ENCODE measurements around the gene PAPSS1.

DNA sequence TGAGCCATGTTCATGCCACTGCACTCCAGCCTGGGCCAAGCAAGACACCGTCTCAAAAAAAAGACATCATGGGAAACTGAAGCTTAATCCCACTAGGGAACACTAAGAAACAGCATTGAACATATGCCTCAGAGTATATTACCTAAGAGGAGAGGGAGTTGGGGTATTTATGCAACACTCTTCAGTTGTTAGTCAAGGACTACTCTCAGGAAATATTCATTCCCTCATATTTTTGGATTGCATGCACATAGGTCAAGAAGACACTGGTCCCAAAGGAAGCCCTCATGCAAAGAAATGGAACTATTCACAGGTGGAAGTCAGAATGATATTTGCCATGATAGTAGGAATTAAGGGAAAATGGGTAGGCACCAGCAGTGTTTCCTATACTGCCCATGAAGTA is 22.8 kb upstream of the PAPSS1 start:
- no peak for TF ChIP-seq PAX5 (IDR thresholded peaks at IDR 0.05; ENCODE audit: insufficient read depth, low read length, severe bottlenecking)
- no peak for TF ChIP-seq POLR2A (IDR thresholded peaks at IDR 0.05; ENCODE audit: low read depth, low read length)
